ENCODE data around the gene PAX5.

The PAX5 gene

GRCh38 chr9:36815566-36816348 is 218.3 kb downstream of the PAX5 start:
- DNase-seq (ENCODE audit: low read depth in 2 of 2), result no peak

GRCh38 chr9:36815023-36815422 is 219.0 kb downstream of the PAX5 start:
- DNase-seq (ENCODE audit: low read depth in 2 of 2), result no peak

- DNase-seq (ENCODE audit: low read depth in 2 of 2), result no peak
These were observed 220.9 kb downstream of the PAX5 start for GRCh38 chr9:36813154-36813553.

GRCh38 chr9:36812556-36812955 is 221.5 kb downstream of the PAX5 start:
- DNase-seq (ENCODE audit: low read depth in 2 of 2), result no peak

- no peak for DNase-seq (ENCODE audit: low read depth in 2 of 2)
These were observed 225.8 kb downstream of the PAX5 start for GRCh38 chr9:36808251-36808650.

GRCh38 chr9:36803961-36804360 is 230.1 kb downstream of the PAX5 start:
- no peak for DNase-seq (ENCODE audit: low read depth in 2 of 2)

GRCh38 chr9:36802201-36802920 is 231.7 kb downstream of the PAX5 start:
- DNase-seq (ENCODE audit: low read depth in 2 of 2), result no peak

- DNase-seq (ENCODE audit: low read depth in 2 of 2), result no peak
These were observed 233.6 kb downstream of the PAX5 start for GRCh38 chr9:36800455-36800854.

GRCh38 chr9:36798350-36799065 is 235.6 kb downstream of the PAX5 start:
- no peak for DNase-seq (ENCODE audit: low read depth in 2 of 2)

GRCh38 chr9:36797471-36798220 is 236.4 kb downstream of the PAX5 start:
- DNase-seq (ENCODE audit: low read depth in 2 of 2), result no peak

- DNase-seq (ENCODE audit: low read depth in 2 of 2), result no peak
These were observed 237.2 kb downstream of the PAX5 start for GRCh38 chr9:36796671-36797419.

- DNase-seq (ENCODE audit: low read depth in 2 of 2), result no peak
These were observed 239.6 kb downstream of the PAX5 start for GRCh38 chr9:36794461-36794860.

- DNase-seq (ENCODE audit: low read depth in 2 of 2), result no peak
These were observed 240.8 kb downstream of the PAX5 start for GRCh38 chr9:36793277-36793676.

- no peak for DNase-seq (ENCODE audit: low read depth in 2 of 2)
These were observed 242.7 kb downstream of the PAX5 start for GRCh38 chr9:36791222-36791950.

- no peak for DNase-seq (ENCODE audit: low read depth in 2 of 2)
These were observed 244.2 kb downstream of the PAX5 start for GRCh38 chr9:36789886-36790285.

- no peak for DNase-seq (ENCODE audit: low read depth in 2 of 2)
These were observed 245.5 kb downstream of the PAX5 start for GRCh38 chr9:36788534-36788933.

GRCh38 chr9:36787709-36788108 is 246.4 kb downstream of the PAX5 start:
- DNase-seq (ENCODE audit: low read depth in 2 of 2), result no peak
